OCI-LY3 (cell line): ENCODE results near the gene CACNA1A.
A peak's percentile ranks its signal among the peaks of the same experiment; 100 is the strongest.

Source experiments
- H2AFZ ChIP-seq: fragments of 200-600, 300-600 bp; shearing (Covaris generic); 2 replicates; pipeline ENCODE4 v1.6.0; 2014; ENCODE audit warnings: antibody characterized with exemption, low read depth, low read length
- H3K27ac ChIP-seq: fragments of 200-600, 300-600 bp; sonication (generic); 2 replicates; pipeline ENCODE4 v1.5.1; 2014; ENCODE audit warnings: mild to moderate bottlenecking, low read length, moderate library complexity, mixed read lengths
- H3K27me3 ChIP-seq: fragments of 200-600, 300-600 bp; sonication (generic); 2 replicates; pipeline ENCODE4 v1.6.1; 2014; ENCODE audit warnings: low read depth, low read length, mixed read lengths
- H3K36me3 ChIP-seq: fragments of 200-600, 300-600 bp; sonication (generic); replicated peaks from 2 replicates; pipeline ENCODE3; 2014; ENCODE audit warnings: low read depth, low read length, mixed read lengths
- H3K4me1 ChIP-seq: fragments of 300-600, 200-600 bp; sonication (generic); 2 replicates; pipeline ENCODE4 v1.6.1; 2014; ENCODE audit warnings: low read length, mixed read lengths
- H3K4me2 ChIP-seq: fragments of 200-600, 300-600 bp; sonication (generic); 2 replicates; pipeline ENCODE4 v1.6.1; 2014; ENCODE audit warnings: low read length, mixed read lengths
- H3K4me3 ChIP-seq: fragments of 300-600, 200-600 bp; sonication (generic); 2 replicates; pipeline ENCODE4 v1.5.1; 2014; ENCODE audit warnings: antibody characterized with exemption, mild to moderate bottlenecking, low read length, moderate library complexity
- H3K79me2 ChIP-seq: fragments of 300-600, 200-600 bp; shearing (Covaris generic); 2 replicates; pipeline ENCODE4 v1.6.1; 2014; ENCODE audit warnings: mild to moderate bottlenecking, low read length, mixed read lengths
- H3K9ac ChIP-seq: fragments of 300-600, 200-600 bp; shearing (Covaris generic); 2 replicates; pipeline ENCODE4 v1.6.0; 2014; ENCODE audit warnings: mild to moderate bottlenecking, low read length, moderate library complexity
- H3K9me3 ChIP-seq: fragments of 200-600, 300-600 bp; shearing (Covaris generic); 2 replicates; pipeline ENCODE4 v1.6.1; 2014; ENCODE audit warnings: low read length, mixed read lengths; ENCODE audit not compliant: insufficient read depth
- H4K20me1 ChIP-seq: fragments of 200-600, 300-600 bp; sonication (generic); 2 replicates; pipeline ENCODE4 v1.6.1; 2016; ENCODE audit warnings: low read length, mixed read lengths; ENCODE audit not compliant: insufficient read depth
- CTCF ChIP-seq: fragments of 200-600, 300-600 bp; sonication (generic); IDR thresholded peaks from 2 replicates; pipeline ENCODE4 v1.5.1; 2014; ENCODE audit warnings: antibody characterized with exemption, low read length, low read depth
- EZH2phosphoT487 ChIP-seq: fragments of 200-600 bp; shearing (Covaris generic); IDR thresholded peaks from 2 replicates; pipeline ENCODE4 v1.6.1; 2018; ENCODE audit warnings: antibody characterized with exemption, mixed run types, low read depth

The CACNA1A gene

DNA sequence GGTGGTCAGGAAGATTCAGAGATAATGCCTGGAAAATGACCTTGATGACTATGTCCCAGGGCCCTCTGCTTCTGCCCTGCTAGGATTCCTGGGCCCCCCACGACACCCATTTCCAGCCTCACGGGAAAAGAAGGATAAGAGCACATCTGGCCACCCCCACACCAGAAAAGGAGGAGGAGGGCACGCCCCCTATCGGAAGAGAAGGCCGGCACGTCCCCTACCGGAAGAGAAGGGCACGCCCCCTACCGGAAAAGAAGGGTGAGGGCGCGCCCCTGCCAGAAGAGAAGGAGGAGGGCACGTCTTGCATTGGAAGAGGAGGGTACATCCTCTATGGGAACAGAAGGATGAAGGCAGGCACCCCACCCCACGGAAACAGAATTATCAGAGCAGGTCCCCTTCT lies 271.8 kb downstream of the CACNA1A start:
- no peak overlapping the region for H3K27ac ChIP-seq

GRCh38 chr19:13231663-13232062 lies 274.6 kb downstream of the CACNA1A start:
- Histone ChIP-seq H3K4me1 (no peaks in the 10 kb centered on the region), H3K79me2 (no peaks in the 10 kb centered on the region), H4K20me1 (no peaks in the 10 kb centered on the region), H3K36me3 (no peaks in the 10 kb centered on the region), H3K9ac (no peak overlapping the region), H3K4me2 (no peak overlapping the region), H3K27me3 (peaks cover 29% of the 10 kb centered on the region), H2AFZ (no peak overlapping the region), H3K4me3 (no peak overlapping the region), H3K9me3 (0 out of 2 replicates have a peak, but pooled peaks cover 6% of the 10 kb centered on the region), H3K27ac (no peak overlapping the region)
- TF ChIP-seq EZH2phosphoT487 (no peak), CTCF (no peak)

More for the DNA sequence above, 271.8 kb downstream of the CACNA1A start:
- H3K4me2 ChIP-seq = peak overlapping the region; percentile 8; the same call in 1 of the 2 replicates
- no peak overlapping the region for H3K9ac ChIP-seq
- no peak overlapping the region for H2AFZ ChIP-seq
- peaks cover 19% of the 10 kb centered on the region for H3K27me3 ChIP-seq
- H3K79me2 ChIP-seq = no peaks in the 10 kb centered on the region
- no peaks in the 10 kb centered on the region for H4K20me1 ChIP-seq
- H3K36me3 ChIP-seq = no peaks in the 10 kb centered on the region
- TF ChIP-seq EZH2phosphoT487 (no peak), CTCF (peak; percentile 59)
- H3K4me1 ChIP-seq = no peaks in the 10 kb centered on the region
- 0 out of 2 replicates have a peak, but pooled peaks cover 6% of the 10 kb centered on the region for H3K9me3 ChIP-seq
- no peak overlapping the region for H3K4me3 ChIP-seq

- Histone ChIP-seq H4K20me1 (no peaks in the 10 kb centered on the region), H3K27me3 (peaks cover 36% of the 10 kb centered on the region), H3K27ac (no peak overlapping the region), H3K9ac (no peak overlapping the region), H2AFZ (no peak overlapping the region), H3K9me3 (no peaks in the 10 kb centered on the region), H3K4me1 (no peaks in the 10 kb centered on the region), H3K36me3 (no peaks in the 10 kb centered on the region), H3K79me2 (no peaks in the 10 kb centered on the region), H3K4me3 (no peak overlapping the region), H3K4me2 (no peak overlapping the region)
- TF ChIP-seq EZH2phosphoT487 (no peak), CTCF (no peak)
Measured at GRCh38 chr19:13229246-13229645, 277.0 kb downstream of the CACNA1A start.

DNA sequence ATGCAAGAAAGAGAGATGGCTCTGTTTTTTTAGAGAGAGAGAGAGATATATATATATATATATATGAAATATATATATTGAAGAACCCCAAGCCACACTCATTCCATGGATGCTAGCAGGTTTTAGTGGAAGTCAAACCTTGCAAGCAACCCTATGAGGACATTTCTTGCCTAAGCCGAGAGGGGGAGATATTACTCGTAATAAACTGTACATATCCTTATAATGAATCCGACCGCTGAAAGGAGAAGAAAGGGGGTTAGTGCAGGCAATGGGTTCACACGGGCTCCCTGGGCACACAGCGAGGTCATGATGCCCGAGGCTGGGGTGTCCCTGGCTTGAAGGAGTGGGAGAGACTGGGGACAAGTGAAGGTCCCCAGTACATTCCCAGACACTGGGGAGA lies 277.7 kb downstream of the CACNA1A start:
- Histone ChIP-seq H4K20me1 (no peaks in the 10 kb centered on the region), H3K36me3 (no peaks in the 10 kb centered on the region), H3K27me3 (peaks cover 36% of the 10 kb centered on the region), H3K4me1 (no peaks in the 10 kb centered on the region), H3K9me3 (no peaks in the 10 kb centered on the region), H3K4me3 (no peak overlapping the region), H3K9ac (no peak overlapping the region), H3K27ac (no peak overlapping the region), H3K4me2 (no peak overlapping the region), H2AFZ (no peak overlapping the region), H3K79me2 (no peaks in the 10 kb centered on the region)
- TF ChIP-seq CTCF (peak; percentile 14), EZH2phosphoT487 (no peak)
